Esophagus mucosa (tissue), 1 donor: ENCODE measurements around the gene SUCLG1. TPM values are rescaled to one million over a fixed set of nuclear protein-coding genes. Genes with fewer than 3 reads are reported as not detected.
"Not testable (repeated sequence)": the region's sequence is repeated elsewhere in the genome, so short reads cannot be mapped to it uniquely, and the experiment has no call there.

Experiments
- ATAC-seq: fragments of 200-7000 bp; cut with Tn5 transposase; one replicate; pipeline ENCODE4 v1.9.1; 2020
- total RNA-seq: library from RNA; stranded (reverse); gene quantifications from one replicate; pipeline ENCODE4 v1.2.4, GENCODE V29; 2023
- donor health status: DM: yes; HTN: yes; CAD: no.

Gene SUCLG1
- total RNA-seq, result 90.5 TPM

DNA sequence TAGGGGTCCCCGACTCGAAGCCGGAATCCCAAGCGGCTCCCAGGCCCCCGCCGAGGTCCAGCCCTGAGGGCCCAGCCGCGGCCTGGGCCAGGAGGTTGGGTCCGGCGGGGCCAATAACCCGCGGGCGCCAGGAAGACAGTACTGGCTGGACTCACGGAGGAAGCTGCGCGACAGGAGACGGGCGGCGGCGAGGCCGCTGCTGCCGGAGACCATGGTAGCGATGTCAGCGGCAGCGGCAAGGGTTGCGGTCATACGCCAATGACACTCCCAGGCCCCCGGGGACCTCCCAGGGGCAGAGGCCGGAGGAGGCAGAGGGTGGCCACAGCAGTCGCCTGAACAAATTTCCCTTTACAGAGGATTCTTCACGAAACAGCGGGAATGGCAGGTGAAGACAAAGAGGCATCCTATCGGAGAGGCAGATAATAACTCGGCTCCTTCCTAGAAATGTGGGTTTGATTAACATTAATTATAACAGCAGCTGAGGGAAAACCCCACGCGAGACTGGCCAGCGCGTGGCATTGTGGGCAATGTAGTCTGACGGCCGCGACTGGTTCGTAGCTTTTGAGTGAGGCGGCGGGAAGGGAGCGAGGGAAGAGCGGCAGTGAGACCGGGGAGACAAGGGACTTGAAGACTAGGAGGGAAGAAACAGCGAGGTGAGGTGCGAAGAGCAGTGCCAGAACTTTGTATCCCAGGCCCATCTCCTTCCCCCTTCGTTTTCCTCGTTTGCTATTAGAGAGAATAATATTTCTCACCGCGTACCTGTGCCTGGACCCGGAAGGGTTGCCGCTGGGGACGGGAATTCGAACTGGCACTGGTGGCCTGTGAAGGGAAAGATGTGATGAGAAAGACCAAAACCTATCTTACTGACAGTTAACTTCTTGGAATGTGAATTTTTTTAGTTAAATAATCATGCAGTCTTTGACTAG is at the start of gene SUCLG1:
Gene SUCLG1 (minus strand): TSS at position 263 of the 926 bp plus-strand sequence. CDS start 11 bp downstream, at position 252.
- ATAC-seq, result peak; percentile 95

DNA sequence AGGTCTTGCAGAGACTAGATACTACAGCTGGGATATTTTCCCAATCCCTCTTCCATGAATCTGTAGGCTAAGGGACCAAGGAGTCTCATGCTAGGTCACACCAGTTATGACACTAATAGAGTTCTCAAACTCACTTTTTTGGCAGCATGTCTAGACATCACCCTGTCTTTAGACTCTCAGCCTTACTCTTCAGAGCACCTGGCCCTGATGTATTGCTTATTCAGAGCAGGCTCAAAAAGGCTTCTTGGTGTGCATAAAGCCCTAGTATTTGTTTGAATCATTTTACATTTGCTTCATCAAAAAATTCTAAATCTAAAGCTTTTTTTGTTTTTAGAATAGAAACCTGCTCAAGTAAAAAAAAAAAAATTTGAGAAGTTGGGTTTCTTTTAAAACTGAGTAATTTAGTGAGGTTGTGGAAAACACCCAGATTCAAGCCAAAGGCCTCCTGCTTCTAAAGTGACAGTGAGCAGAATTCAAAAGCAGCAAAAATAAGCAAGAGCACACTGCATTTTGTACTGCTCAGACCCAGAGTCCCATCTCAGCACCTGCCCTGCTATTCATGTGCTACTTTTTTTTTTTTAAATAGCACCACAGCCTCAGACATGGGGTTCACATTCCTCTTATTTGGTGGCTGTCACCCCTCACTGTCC is 39.2 kb upstream of the SUCLG1 start:
- ATAC-seq, result no peak

DNA sequence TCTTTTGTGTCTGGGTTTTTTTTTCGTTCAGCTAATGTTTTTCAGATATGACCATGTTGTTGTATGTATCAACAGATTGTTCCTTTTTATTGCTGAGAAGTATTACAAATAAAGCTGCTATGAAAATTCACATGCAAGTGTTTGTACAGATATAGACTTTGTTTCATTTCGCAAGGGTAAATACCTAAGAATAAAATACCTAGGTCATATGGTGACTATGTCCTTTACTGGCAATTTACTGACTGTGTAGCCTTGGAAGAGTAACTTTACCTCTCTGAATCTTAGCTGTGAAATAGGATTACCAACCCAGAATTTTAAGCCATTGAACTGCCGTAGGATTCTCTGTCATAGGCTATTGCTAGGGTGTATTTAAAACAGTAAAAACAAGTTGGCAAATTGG is 38.2 kb upstream of the SUCLG1 start:
- no peak for ATAC-seq

DNA sequence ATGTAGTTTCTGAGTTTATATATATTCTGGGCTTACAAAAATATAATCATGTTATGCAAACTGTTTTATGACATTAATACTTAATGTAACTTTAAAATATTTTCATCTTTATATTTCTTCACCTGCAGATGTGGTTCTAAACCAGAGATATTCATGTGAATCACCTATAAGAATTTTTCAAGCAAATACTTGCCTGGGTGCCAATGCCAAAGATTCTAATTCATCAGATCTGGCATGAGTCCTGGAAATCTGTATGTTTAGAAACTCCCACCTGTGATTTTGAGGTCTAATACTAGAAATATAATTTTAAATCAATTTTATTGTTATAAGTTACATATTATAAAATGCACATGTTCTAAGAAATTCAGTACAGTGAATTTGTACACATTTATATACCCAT is 37.3 kb upstream of the SUCLG1 start:
- no peak for ATAC-seq

DNA sequence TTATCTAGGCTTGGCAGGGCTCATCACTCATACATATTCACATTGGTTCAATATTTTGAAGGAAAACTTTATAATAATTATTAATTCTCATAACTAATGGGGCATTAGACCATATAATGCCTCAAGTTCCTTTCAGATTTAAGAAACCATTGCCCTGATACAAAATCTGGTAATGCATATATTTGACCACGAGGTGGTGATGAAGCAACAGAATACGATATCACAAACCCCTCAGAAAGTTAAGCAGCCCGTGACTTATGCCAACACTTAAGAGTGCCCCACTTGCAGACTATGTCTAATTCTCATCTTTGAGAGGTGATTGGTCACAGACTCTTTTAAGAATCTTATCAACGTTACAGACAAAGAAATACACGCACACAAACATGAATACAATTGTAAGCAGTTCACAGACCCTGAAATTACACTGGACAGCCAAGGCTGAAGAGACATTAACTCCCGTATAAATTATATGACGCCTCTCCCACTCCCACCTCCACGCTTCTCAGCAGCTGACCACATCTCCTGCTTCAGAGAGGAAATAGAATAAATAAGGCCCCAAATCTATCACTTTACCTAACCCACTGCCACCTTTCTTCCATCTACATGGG is 36.6 kb upstream of the SUCLG1 start:
- peak; percentile 62 for ATAC-seq

DNA sequence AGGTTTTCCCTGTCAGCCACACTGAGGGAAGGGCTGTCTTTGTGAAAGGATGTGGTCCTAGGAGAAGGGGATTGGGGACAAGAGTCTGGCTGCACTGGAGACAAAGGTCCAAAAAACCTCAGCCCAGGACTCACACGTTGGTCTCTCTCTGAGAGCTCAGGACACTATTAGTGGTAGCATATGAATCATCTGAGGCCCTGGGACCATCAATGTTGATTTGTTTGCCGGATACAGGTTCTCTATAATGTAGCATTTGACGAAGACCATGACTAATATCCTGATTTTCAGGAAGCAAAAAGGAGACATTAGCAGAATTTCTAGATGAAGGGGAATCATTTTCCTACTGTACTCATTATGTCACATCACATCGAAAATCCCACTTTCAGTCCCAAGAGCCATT is 35.0 kb upstream of the SUCLG1 start:
- ATAC-seq, result no peak

DNA sequence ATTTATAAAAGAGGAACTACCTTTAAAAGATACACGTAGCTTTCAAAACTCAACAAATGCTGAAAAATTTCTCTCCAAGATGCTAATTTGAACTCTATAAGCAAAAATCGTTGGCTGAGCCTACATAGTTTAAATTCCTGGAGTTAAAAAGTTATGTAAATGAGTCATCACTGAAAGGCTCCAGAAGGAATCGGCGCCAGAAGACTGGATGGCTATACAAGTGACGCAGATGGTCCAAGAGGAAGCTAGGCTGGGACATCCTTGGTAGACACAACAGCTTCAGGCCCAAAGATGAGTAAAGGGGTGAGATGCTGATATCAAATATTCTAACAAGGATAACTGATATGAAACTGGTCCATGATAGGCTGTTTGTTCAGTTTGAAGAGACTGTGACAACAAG is 34.4 kb upstream of the SUCLG1 start:
- ATAC-seq, result no peak

DNA sequence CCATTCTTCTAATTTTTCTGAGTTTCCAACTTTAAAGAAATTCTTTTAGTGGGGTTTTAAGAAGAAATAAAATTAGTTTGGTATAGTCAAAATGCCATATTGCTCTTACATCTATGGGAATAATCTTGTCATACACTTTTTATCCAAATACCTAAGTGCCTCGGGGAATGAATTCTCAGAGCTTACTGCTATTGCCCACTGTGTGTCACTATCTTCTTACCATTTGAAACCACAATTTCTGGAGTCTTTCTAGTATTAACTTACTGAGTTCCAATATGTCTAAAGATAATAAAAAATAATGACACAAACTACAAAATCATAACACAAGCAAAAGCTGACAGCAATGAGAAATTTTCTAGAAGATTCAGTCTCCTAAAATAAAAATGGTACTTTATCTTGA is 33.5 kb upstream of the SUCLG1 start:
- ATAC-seq, result no peak

DNA sequence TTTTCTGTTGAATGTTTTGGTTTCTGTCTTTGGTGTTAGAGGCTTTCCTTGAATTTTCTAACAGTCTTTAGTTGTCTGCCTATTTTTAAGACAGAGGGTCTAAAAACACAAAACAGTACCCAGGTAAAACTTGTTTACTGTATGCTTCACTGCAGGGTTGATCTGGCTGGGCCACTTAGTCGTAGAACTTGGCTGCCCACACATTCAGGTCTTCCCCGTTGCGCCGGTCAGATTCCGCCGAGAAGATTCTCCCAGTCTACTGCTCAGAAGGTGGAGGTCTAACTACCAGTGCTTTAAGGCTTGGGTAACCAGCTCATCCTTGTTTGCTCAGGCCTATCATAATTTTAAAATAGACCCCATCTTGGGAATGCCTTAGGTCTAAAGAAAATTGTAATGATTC is 32.7 kb upstream of the SUCLG1 start:
- no peak for ATAC-seq

DNA sequence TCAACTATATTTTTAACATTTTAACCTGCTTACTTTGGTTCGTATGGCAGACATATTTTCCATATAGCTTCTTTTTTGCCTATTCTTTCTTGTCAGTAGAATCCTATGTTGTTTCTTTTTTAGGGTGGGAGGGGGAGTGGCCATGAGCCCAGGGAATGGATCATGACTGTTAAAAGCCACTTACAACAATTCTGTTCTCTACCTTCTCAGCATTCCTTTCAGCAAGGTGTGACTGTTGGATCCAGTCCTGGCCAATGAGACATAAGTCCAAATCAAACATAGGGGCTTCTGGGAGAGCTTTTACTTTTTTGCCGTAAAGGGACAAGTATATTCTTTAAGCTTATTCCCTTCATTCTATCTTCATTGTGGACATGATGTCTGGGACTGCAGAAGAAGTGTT is 32.2 kb upstream of the SUCLG1 start:
- ATAC-seq, result no peak

DNA sequence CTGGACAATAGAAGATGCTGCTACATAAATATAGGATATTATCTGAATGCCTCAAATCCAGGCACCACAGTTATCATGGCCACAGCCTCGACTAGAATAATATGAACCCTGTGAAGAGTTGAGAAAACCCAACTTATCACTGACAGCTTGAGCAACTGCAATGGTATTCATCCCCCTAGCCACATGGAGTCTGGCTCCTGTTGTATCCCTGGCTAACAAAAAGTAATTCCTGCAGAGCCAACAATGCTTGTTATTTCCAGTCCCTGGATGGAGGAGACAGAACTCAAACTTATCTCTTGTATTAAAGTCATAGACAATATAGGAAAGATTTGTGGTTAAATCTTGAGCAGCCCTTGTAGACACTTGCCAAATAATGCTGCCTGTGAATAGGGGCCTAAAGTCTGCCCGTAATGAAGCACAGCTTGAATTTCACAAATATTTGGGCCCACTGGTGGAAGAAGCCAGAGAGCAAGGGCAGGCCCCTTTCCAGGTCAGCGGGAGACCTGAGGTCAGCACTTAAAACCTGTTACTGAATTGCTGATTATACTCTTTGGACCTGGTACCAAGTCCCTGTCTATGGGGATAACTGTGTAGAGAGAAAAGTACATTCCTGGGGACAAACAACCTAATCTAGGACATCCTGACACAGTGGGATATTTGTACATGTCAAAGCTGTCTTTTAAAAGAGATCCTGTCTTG is 28.4 kb upstream of the SUCLG1 start:
- ATAC-seq, result no peak

DNA sequence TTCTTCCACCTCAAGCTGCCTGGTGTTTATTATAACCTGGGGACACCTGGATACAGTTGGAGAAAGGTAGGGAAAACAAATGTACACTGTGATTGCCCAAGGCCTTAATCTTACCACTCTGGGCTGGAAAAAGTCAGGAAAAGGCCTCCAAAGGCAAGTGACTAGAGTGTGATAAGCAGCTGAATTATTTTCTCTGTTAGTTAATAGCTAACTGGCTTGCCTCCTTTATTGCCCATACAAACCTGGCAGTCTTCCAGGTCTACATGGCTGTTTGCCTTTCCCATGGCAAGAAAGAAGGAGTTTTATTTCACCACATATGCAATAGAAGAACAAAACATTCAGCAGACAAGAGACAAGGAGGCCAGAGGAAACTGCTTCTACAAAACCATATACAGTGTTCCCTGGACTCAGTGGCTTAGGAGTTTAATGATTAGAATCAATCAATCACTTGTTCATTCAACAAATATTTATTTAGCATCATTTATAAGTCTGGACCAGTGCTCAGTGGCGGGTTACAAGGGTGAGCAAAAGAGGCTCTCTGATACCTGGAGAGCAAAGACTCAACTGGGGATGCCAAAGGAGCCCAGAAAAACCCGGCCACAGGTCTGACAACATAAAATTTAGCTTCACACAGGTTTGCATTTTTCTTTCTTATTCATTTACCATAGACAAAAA is 27.5 kb upstream of the SUCLG1 start:
- no peak for ATAC-seq

DNA sequence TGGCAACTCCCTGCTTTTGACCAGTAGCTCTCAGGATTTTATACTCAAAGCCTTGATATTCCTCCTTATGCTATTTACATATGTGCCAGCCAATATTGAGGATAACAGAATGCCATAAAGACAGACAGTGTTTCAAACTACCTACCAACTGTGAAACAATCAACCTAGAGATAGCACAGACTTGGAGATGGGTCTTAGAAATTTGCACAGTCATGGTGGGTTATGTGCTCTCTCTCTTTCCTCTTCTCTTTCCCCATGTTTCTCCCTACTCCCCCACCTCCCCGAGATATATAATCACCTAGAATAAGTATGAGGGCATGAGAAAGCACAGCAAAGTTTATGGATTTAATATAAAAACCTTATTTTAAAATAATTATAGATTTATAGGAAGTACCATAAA is 24.2 kb upstream of the SUCLG1 start:
- ATAC-seq, result no peak

DNA sequence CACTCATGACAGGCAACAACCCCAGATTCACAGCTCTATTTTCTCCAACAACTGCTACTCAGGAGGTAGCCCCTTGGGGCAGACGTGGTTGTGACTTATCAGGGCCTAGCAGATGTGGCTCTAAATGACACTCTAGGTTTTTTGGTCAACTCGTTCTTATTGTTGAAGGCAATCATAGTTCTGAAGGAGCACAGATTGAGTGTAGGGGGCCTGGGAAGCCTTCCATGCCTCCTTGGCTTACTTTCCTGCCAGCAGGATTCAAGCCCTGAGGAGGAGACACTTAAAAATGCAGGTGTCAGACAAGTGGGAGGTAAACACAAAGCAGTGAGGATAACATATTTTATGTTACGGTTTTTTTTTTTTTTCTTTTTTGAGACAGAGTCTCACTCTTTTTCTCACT is 23.5 kb upstream of the SUCLG1 start:
- no peak for ATAC-seq

DNA sequence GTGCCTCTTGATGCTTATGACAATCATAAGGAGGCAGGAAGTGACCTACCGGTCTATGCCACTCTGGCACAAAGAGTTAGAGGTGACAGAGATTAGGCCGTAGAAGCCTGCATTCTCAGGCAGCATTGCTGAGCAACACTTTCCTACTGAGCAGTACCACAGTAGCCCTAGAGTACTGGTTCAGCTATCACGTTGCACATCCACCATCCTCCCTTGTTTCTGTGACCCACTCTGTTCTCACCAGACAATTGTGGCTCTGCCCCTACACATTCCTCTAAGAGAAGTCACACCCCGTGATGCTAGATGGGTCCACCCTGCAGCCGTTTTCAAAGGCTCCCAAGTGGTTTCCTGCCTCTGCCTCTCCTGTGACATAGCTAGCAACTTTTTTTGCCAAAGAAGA is 22.6 kb upstream of the SUCLG1 start:
- no peak for ATAC-seq

DNA sequence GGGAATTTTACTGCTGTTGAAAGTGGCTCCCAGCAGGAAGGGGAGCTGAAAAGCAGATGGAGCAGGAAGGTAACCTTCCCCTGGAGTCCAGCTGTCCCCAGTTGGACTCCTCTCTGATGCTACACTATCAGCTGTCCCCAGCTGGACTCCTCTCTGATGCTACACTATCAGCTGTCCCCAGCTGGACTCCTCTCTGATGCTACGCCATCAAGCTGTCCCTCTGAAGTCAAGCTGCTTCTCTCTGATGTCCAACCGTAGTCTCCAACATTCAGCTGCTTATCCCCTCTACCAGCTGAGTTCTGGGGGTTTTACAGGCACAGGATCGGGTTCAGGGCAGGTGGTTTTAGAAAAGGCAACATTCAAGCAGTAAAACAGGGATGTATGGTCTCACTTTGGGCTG is 19.8 kb upstream of the SUCLG1 start:
- no peak for ATAC-seq

DNA sequence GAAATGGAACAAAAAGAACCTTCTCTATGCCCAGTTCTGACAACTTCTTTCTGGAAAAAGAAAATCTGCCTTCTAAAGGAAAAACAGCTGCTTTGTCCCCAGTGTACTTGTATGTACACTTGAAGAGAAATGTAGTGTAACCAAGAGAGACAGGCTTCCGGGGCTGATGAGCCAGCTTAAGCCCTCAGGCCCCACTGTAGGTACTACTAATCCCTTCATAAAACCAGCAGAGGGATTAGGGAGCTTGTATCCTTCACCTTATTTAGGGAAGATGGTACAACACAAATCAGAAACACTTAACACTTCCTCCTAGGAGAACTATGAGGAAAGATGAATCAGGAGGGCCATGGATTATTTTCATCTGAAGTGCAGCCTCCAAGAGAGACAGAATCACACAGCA is 18.8 kb upstream of the SUCLG1 start:
- peak; percentile 96 for ATAC-seq

DNA sequence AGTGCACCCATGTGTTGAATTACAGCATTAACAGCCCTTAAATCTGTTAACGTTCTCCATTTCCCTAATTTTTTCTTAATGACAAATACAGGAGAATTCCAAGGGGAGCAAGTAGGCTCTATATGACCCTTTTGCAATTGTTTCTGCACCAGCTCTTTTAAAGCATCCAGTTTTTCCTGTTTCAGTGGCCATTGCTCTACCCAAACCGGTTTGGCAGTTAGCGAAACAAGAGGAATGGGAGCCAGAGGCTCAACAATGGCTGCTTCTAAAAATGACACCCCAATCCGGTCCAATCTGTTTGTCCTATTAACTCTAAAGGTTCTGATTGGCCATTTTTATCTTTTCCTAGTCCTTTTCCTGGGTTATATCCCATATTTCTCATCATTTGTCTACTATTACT is 15.1 kb upstream of the SUCLG1 start:
- ATAC-seq, result no peak

DNA sequence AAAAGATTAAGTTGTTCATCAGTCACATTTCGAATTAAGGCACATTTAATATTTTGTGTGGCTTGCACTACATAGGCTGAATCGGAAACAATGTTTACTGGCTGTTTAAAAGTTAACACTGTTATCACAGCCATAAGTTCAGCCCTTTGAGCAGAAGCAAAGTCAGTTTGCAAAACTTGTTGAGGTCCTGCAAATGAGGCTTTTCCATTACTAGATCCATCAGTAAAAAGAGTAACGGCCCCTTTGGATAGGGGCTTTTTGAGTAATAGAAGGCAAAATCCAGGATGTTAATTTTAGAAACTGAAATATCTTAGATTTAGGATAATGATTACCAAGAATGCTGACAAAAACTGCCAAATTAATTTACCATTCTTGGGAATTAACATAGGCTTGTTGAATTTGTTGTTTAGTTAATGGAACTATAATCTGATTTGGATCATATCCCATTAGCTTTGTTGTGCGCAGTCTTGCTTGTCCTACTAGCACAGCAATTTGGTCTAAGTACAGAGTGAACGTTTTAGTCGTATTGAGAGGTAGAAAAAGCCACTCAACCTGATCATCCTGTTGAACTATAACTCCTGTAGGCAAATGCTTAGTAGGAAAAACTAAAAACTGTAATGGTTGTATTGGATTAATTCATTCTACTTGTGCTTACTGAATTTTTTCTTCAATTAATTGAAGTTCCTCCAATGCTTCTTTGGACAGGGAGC is 13.9 kb upstream of the SUCLG1 start:
- ATAC-seq, result no peak

DNA sequence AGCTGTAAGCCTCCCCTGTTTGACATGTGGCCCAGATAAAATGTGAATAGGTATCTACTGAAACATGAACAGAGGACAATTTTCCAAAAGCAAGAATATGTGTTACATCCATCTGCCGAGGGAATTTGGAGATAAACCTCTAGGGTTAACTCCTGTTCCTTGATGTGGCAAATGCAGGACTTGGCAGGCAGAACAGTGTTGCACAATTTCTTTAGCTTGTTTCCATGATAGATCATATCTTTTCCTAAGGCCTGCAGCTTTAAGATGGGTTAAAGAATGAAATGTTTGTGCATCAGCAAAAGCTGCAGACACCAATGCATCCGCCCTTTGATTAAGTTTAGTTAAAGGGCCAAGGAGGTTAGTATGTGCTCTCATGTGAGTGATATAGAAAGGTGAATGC is 13.3 kb upstream of the SUCLG1 start:
- ATAC-seq, result not testable (repeated sequence)

DNA sequence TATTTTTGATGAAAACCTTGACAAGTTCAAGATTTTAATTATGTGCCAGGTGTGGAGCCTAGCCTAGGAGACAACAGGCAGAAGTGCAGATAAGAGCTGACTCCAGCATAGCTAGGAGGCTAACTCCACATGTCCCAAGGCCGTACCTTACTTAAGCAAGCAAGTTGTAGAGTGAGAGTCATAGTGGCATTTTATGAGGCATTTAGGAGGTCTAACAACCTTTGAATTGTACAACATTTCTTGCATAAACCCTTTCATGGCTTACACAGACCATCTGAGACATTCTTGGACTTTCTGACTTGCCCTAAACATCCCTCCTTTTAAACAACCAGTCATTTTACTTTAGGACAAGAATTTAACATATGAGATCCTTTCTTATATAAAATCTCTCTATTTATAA is 8.3 kb upstream of the SUCLG1 start:
- no peak for ATAC-seq

DNA sequence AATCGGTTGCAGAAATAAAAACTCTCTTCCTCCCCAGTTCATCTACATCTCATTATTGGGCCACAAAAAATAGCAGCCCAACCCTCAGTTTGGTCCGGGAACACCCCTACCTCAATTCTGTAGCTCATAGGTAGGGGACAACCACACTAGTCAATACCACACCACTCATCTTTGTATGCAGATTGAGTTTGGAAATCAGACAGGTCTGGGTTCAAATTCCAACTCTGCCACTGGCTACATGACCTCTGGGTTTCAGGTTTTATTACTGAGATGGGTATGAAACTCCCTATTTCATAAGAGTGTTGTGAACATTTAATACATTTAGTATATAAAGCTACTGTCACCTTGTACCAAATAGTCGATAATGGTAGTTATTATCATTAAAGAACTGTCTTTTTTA is 2.2 kb upstream of the SUCLG1 start:
- ATAC-seq, result no peak
